HepG2 (cell line): ENCODE data around the gene OGA. TPM values are rescaled to one million over a fixed set of nuclear protein-coding genes. Genes with fewer than 3 reads are reported as not detected.

Source experiments
- ATAC-seq: fragments of 200-7000 bp; cut with Tn5 transposase; 3 replicates; pipeline ENCODE4 v1.9.1; 2020; ENCODE audit warnings: mild to moderate bottlenecking, moderate library complexity
- BruUV-seq: library from RNA; stranded (reverse); fragments of 400-500 nt; replicated peaks from 2 replicates; lab custom pipeline; 2021; lab: Mats Ljungman, UMichigan
- CTCF ChIA-PET: fragments of 300-600 bp; formaldehyde crosslinking; extraction: SDS; loops from one replicate; lab custom pipeline; 2021; ENCODE audit warnings: low total read pairs, inconsistent platforms, low intra/inter-chr PET ratio; lab: Yijun Ruan, JAX
- POLR2A ChIA-PET: fragments of 350-600 bp; sonication (Branson Sonifier 250); formaldehyde crosslinking; loops from one replicate; lab custom pipeline; 2020; ENCODE audit warnings: antibody characterized with exemption, inconsistent platforms; lab: Yijun Ruan, JAX
- DNase-seq: peaks from one replicate; pipeline ENCODE4 v3.0.0-alpha.2; 2015; ENCODE audit warnings: low spot score
- FAIRE-seq: peaks from 3 replicates; lab custom pipeline; 2011; peaks lifted over from hg19 to GRCh38; lab: Jason Lieb, UNC
- H2AFZ ChIP-seq: one replicate; pipeline ENCODE4 v1.6.1; 2011; ENCODE audit warnings: low read length, inconsistent platforms
- H3K27ac ChIP-seq: fragments of 300-600 bp; 3 replicates; pipeline ENCODE4 v1.8.0; 2011; ENCODE audit warnings: mixed run types, mild to moderate bottlenecking, mixed read lengths, low read length, inconsistent platforms; ENCODE audit not compliant: insufficient read depth; ENCODE audit errors: extremely low read length
- H3K27me3 ChIP-seq, 2 experiments: fragments of 200-600 bp in 1 of 2; 2 replicates in 1 of 2; 3 replicates in 1 of 2; pipeline versions ENCODE4 v1.6.0 to v1.8.0; 2011; ENCODE audit warnings: low read length in 2 of 2, mild to moderate bottlenecking in 2 of 2, moderate library complexity in 2 of 2, inconsistent platforms in 1 of 2; ENCODE audit not compliant: insufficient read depth in 2 of 2, control insufficient read depth in 1 of 2
- H3K36me3 ChIP-seq, 2 experiments: fragments of 200-600 bp in 1 of 2; replicated peaks in 1 of 2; 2 replicates in 1 of 2; 3 replicates in 1 of 2; pipeline versions ENCODE4 v1.5.1 to v1.8.0; 2011; ENCODE audit warnings: low read length in 2 of 2, inconsistent platforms in 1 of 2; ENCODE audit not compliant: insufficient read depth in 2 of 2, control insufficient read depth in 1 of 2
- H3K4me1 ChIP-seq: 2 replicates; pipeline ENCODE4 v1.5.1; 2012; ENCODE audit warnings: low read length, inconsistent platforms; ENCODE audit not compliant: insufficient read depth
- H3K4me2 ChIP-seq: 2 replicates; pipeline ENCODE4 v1.6.0; 2011; ENCODE audit warnings: low read depth, low read length, inconsistent platforms
- H3K4me3 ChIP-seq, 3 experiments: fragments of 200-600 bp in 1 of 3; sonication (generic), shearing (Covaris generic) in 1 of 3; replicated peaks in 1 of 3; 2 replicates each; pipeline ENCODE4 v1.5.1; 2011 to 2016; ENCODE audit warnings: low read length in 3 of 3, inconsistent platforms in 2 of 3, low read depth in 2 of 3, mild to moderate bottlenecking in 2 of 3, control low read depth in 1 of 3, mixed read lengths in 1 of 3; ENCODE audit not compliant: insufficient read depth in 1 of 3
- H3K79me2 ChIP-seq: one replicate; pipeline ENCODE4 v1.6.1; 2011; ENCODE audit warnings: low read length, inconsistent platforms; ENCODE audit not compliant: insufficient read depth
- H3K9ac ChIP-seq: 2 replicates; pipeline ENCODE4 v1.6.0; 2011; ENCODE audit warnings: mild to moderate bottlenecking, low read depth, low read length, inconsistent platforms; ENCODE audit not compliant: insufficient read depth
- H3K9me3 ChIP-seq: 2 replicates; pipeline ENCODE4 v1.5.1; 2012; ENCODE audit warnings: mild to moderate bottlenecking, low read length
- H4K20me1 ChIP-seq: 2 replicates; pipeline ENCODE4 v1.6.0; 2011; ENCODE audit warnings: inconsistent platforms, mild to moderate bottlenecking, low read length, moderate library complexity; ENCODE audit not compliant: insufficient read depth
- IKZF1 ChIP-seq: fragments of 450-650 bp; IDR thresholded peaks from 2 replicates; pipeline ENCODE4 v1.7.1; 2016
- IKZF4 ChIP-seq: sonication (generic); formaldehyde crosslinking; IDR thresholded peaks from 2 replicates; pipeline ENCODE4 v1.5.1; 2020; ENCODE audit warnings: borderline replicate concordance, mild to moderate bottlenecking, low read depth, missing genetic modification reagents; ENCODE audit errors: not compliant biosample characterization
- KDM5A ChIP-seq: fragments of 200-600 bp; sonication (generic); IDR thresholded peaks from 2 replicates; pipeline ENCODE4 v1.7.0; 2018; ENCODE audit warnings: antibody characterized with exemption, mild to moderate bottlenecking, low read length, borderline replicate concordance
- KLF16 ChIP-seq, 2 experiments: sonication (generic) in 1 of 2; formaldehyde crosslinking in 1 of 2; IDR thresholded peaks; 2 replicates each; pipeline versions ENCODE4 v1.6.1 to v1.8.0; 2016 to 2023; ENCODE audit warnings: missing genetic modification reagents in 2 of 2, missing compliant biosample characterization in 1 of 2
- PLRG1 ChIP-seq: fragments of 450-650 bp; conservative IDR thresholded peaks from 2 replicates; pipeline ENCODE4 v1.6.1; 2016
- POLR2AphosphoS5 ChIP-seq: IDR thresholded peaks from 2 replicates; pipeline ENCODE4 v1.6.1; 2012; ENCODE audit warnings: low read depth, low read length
- SIN3A ChIP-seq: IDR thresholded peaks from 2 replicates; pipeline ENCODE4 v1.6.1; 2011; ENCODE audit warnings: low read depth, mild to moderate bottlenecking, control low read depth, low read length, borderline replicate concordance
- TARDBP ChIP-seq: sonication (generic); formaldehyde crosslinking; IDR thresholded peaks from 2 replicates; pipeline ENCODE4 v1.8.0; 2022; ENCODE audit warnings: mild to moderate bottlenecking, missing genetic modification reagents
- TCF7L2 ChIP-seq: IDR thresholded peaks from 2 replicates; pipeline ENCODE4 v1.6.1; 2011; ENCODE audit warnings: mild to moderate bottlenecking, low read depth, low read length, moderate library complexity
- ZBTB8A ChIP-seq: sonication (generic); formaldehyde crosslinking; IDR thresholded peaks from 2 replicates; pipeline ENCODE4 v1.4.0; 2020; ENCODE audit warnings: mild to moderate bottlenecking, low read depth, missing genetic modification reagents, borderline replicate concordance
- ZMAT3 ChIP-seq: sonication (generic); formaldehyde crosslinking; conservative IDR thresholded peaks from 2 replicates; pipeline ENCODE4 v1.7.0; 2021; ENCODE audit warnings: missing genetic modification reagents
- WGBS: methylation state at CpG from one replicate; pipeline ENCODE4 v1.1.6; 2017; ENCODE audit warnings: low lambda C conversion rate; 5-methylcytosine and 5-hydroxymethylcytosine counted together
- in situ Hi-C: cut with HindIII; loops from 2 replicates; pipeline ENCODE4 v1.10.0; 2017; ENCODE audit warnings: low pct_unique_long_range_greater_than_20kb; ENCODE audit not compliant: extremely low pct_ligation_motif_present
- intact Hi-C: fragments of 100-400 bp; cut with micrococcal nuclease; formaldehyde crosslinking; loops from one replicate; pipeline ENCODE4 v1.10.0; 2022; ENCODE audit not compliant: unreplicated experiment
- polyA plus RNA-seq, 8 experiments: library from polyadenylated mRNA; depleted of rRNA in 3 of 8; stranded (reverse) in 7 of 8; unstranded in 1 of 8; fragments of >200 nt; fragmentation: Illumina TruSeq in 4 of 8; extraction: Trizol in 4 of 8; gene quantifications; 2 replicates each; pipeline versions ENCODE4 v1.2.1 to v1.2.3, GENCODE V29; 2011 to 2016; ENCODE audit warnings: low read depth in 4 of 8, missing spikeins in 1 of 8, mixed read lengths in 1 of 8; ENCODE audit not compliant: insufficient read depth in 1 of 8
- total RNA-seq, 5 experiments: library from RNA; depleted of rRNA; stranded (reverse); fragments of >200 nt; fragmentation: Illumina TruSeq; extraction: Trizol; gene quantifications; 2 replicates each; pipeline ENCODE4 v1.2.3, GENCODE V29; 2016; ENCODE audit warnings: low read depth in 1 of 5
- TF ChIP-seq, protein P1 (sequence below): IDR thresholded peaks from 2 replicates; pipeline ENCODE4 v1.6.1; 2016; ENCODE audit warnings: mild to moderate bottlenecking, missing biosample characterization, missing genetic modification reagents
- TF ChIP-seq, protein P2 (sequence below): sonication (generic); formaldehyde crosslinking; IDR thresholded peaks from 2 replicates; pipeline ENCODE4 v1.4.0; 2020; ENCODE audit warnings: mild to moderate bottlenecking, missing genetic modification reagents
- TF ChIP-seq, protein P3 (sequence below): sonication (generic); formaldehyde crosslinking; IDR thresholded peaks from 2 replicates; pipeline ENCODE4 v1.4.0; 2020; ENCODE audit warnings: mild to moderate bottlenecking, missing genetic modification reagents, borderline replicate concordance
- TF ChIP-seq, protein P4 (sequence below): sonication (generic); formaldehyde crosslinking; conservative IDR thresholded peaks from 2 replicates; pipeline ENCODE4 v1.4.0; 2020; ENCODE audit warnings: missing genetic modification reagents

The OGA gene
- total and polyA plus RNA-seq, 2 of the 13 experiments (the other 11 are each of a cell fraction or from before 2014, with no cell fraction given) = 33.2 to 39.8 TPM

DNA sequence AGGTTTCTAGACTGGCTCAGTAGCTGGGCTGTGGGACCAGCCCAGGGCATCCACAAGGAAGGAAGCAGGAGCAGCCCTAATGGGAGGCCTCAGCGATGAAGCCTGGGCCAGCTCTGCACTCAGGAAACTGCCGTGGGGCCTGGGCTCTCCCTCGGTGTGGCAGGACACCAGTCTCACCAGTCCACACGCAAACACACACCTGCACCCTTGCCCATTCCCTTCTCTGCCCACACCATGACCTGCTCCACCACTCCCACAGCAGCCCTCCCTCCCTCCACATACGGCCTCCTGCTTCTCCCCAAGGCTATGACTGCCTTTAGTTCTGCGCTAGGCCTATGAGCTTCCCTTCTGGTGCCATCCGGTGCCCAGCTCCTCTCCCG is 49.5 kb downstream of the OGA start (continued):
- TF ChIP-seq ZBTB8A (CRISPR knock-in tag) = no peak
- TF ChIP-seq IKZF4 (CRISPR knock-in tag) = no peak
- TF ChIP-seq, protein P1, sequence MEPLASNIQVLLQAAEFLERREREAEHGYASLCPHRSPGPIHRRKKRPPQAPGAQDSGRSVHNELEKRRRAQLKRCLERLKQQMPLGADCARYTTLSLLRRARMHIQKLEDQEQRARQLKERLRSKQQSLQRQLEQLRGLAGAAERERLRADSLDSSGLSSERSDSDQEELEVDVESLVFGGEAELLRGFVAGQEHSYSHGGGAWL (CRISPR knock-in tag) = no peak
- TF ChIP-seq IKZF1 = no peak
- no peak for TF ChIP-seq PLRG1
- no peak for TF ChIP-seq TARDBP (CRISPR knock-in tag)
- TF ChIP-seq KDM5A = no peak

DNA sequence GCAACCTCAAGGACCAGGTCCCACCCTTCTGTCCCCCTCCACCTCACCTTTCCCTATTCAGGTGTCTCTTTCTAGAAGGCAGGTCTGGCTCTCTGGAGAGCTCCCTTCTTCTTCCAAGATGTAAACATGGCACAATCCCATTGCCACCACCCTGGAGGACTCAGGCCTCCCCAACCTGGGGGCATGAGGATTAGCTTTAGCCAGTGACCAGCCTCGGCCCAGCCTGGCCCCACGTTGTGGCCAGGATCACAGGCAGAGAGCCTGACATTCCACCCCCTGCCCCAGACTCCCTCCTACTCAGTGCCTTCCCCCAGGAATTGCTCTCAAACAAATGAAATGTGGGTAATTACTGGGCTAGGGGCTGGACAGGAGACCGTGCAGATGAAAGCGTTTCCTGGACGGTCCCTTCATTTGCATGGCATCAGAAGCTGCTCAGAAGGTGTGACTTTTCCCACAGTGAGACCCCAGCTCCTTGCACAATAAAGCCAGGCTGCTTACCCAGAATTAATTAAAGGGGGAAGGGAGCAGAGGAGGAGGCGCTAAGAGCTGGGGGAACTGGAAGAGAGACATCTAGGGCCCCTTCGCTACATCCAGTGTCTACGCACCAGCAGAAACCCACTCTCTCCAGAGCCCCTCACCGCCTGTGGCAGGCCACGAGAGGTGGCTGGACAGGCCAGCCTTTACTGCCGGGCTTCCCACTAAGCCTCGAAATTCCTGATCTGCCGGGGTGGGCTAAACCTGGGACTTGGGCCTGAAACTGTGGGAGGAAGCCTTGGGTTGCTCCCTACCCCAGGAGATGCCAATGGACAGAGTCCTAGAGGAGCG is 50.1 kb downstream of the OGA start:
- Histone ChIP-seq H2AFZ (no peak overlapping the region), H3K9ac (no peak overlapping the region), H3K9me3 (no peaks in the 10 kb centered on the region), H3K4me3 (no peak overlapping the region), H4K20me1 (no peaks in the 10 kb centered on the region), H3K27ac (no peak overlapping the region), H3K27me3 (peaks cover 19 to 81% of the 10 kb centered on the region in 2 experiments), H3K4me2 (no peak overlapping the region), H3K79me2 (no peaks in the 10 kb centered on the region), H3K4me1 (no peaks in the 10 kb centered on the region), H3K36me3 (no peaks in the 10 kb centered on the region)
- no peak for TF ChIP-seq POLR2AphosphoS5
- no peak for TF ChIP-seq ZMAT3 (CRISPR knock-in tag)
- TF ChIP-seq, protein P2, sequence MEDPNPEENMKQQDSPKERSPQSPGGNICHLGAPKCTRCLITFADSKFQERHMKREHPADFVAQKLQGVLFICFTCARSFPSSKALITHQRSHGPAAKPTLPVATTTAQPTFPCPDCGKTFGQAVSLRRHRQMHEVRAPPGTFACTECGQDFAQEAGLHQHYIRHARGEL (CRISPR knock-in tag) = no peak
- TF ChIP-seq TCF7L2 = no peak
- no peak for TF ChIP-seq SIN3A
- TF ChIP-seq KLF16 (CRISPR knock-in tag; IDR thresholded peaks at IDR 0.05) = no peak
- TF ChIP-seq, protein P3, sequence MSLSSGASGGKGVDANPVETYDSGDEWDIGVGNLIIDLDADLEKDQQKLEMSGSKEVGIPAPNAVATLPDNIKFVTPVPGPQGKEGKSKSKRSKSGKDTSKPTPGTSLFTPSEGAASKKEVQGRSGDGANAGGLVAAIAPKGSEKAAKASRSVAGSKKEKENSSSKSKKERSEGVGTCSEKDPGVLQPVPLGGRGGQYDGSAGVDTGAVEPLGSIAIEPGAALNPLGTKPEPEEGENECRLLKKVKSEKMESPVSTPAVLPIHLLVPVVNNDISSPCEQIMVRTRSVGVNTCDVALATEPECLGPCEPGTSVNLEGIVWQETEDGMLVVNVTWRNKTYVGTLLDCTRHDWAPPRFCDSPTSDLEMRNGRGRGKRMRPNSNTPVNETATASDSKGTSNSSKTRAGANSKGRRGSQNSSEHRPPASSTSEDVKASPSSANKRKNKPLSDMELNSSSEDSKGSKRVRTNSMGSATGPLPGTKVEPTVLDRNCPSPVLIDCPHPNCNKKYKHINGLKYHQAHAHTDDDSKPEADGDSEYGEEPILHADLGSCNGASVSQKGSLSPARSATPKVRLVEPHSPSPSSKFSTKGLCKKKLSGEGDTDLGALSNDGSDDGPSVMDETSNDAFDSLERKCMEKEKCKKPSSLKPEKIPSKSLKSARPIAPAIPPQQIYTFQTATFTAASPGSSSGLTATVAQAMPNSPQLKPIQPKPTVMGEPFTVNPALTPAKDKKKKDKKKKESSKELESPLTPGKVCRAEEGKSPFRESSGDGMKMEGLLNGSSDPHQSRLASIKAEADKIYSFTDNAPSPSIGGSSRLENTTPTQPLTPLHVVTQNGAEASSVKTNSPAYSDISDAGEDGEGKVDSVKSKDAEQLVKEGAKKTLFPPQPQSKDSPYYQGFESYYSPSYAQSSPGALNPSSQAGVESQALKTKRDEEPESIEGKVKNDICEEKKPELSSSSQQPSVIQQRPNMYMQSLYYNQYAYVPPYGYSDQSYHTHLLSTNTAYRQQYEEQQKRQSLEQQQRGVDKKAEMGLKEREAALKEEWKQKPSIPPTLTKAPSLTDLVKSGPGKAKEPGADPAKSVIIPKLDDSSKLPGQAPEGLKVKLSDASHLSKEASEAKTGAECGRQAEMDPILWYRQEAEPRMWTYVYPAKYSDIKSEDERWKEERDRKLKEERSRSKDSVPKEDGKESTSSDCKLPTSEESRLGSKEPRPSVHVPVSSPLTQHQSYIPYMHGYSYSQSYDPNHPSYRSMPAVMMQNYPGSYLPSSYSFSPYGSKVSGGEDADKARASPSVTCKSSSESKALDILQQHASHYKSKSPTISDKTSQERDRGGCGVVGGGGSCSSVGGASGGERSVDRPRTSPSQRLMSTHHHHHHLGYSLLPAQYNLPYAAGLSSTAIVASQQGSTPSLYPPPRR (CRISPR knock-in tag) = no peak
- TF ChIP-seq, protein P4, sequence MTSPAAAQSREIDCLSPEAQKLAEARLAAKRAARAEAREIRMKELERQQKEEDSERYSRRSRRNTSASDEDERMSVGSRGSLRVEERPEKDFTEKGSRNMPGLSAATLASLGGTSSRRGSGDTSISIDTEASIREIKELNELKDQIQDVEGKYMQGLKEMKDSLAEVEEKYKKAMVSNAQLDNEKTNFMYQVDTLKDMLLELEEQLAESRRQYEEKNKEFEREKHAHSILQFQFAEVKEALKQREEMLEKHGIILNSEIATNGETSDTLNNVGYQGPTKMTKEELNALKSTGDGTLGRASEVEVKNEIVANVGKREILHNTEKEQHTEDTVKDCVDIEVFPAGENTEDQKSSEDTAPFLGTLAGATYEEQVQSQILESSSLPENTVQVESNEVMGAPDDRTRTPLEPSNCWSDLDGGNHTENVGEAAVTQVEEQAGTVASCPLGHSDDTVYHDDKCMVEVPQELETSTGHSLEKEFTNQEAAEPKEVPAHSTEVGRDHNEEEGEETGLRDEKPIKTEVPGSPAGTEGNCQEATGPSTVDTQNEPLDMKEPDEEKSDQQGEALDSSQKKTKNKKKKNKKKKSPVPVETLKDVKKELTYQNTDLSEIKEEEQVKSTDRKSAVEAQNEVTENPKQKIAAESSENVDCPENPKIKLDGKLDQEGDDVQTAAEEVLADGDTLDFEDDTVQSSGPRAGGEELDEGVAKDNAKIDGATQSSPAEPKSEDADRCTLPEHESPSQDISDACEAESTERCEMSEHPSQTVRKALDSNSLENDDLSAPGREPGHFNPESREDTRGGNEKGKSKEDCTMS (CRISPR knock-in tag) = no peak
- no TSS peak for BruUV-seq
- ATAC-seq (no peak), DNase-seq (no peak), FAIRE-seq (no peak)
- WGBS = 27% methylated on average over 9 of the region's 14 CpGs
- ChIA-PET CTCF (no interaction called here), POLR2A (no interaction called here)
- in situ Hi-C loops (no loop called here), intact Hi-C loops (no loop called here)
